Subcutaneous adipose tissue (tissue), 4 donors: ENCODE data around the gene PPP2R5C. TPM values are rescaled to one million over a fixed set of nuclear protein-coding genes. Genes with fewer than 3 reads are reported as not detected.

Source experiments
- total RNA-seq, 4 donors: library from RNA; depleted of rRNA; stranded (reverse); fragments of >200 nt; gene quantifications; one replicate each; pipeline ENCODE4 v1.1.0, GENCODE V29; 2016
- TF ChIP-seq, protein P1 (sequence below): fragments of 450-650 bp; IDR thresholded peaks from one replicate; pipeline ENCODE4 v1.5.1; 2016; ENCODE audit warnings: low read depth, mild to moderate bottlenecking, control low read depth, antibody characterized with exemption, moderate library complexity

The PPP2R5C gene
- total RNA-seq, 4 donors from 2014 or later = 98.9 to 127 (median 102) TPM

- TF ChIP-seq, protein P1, sequence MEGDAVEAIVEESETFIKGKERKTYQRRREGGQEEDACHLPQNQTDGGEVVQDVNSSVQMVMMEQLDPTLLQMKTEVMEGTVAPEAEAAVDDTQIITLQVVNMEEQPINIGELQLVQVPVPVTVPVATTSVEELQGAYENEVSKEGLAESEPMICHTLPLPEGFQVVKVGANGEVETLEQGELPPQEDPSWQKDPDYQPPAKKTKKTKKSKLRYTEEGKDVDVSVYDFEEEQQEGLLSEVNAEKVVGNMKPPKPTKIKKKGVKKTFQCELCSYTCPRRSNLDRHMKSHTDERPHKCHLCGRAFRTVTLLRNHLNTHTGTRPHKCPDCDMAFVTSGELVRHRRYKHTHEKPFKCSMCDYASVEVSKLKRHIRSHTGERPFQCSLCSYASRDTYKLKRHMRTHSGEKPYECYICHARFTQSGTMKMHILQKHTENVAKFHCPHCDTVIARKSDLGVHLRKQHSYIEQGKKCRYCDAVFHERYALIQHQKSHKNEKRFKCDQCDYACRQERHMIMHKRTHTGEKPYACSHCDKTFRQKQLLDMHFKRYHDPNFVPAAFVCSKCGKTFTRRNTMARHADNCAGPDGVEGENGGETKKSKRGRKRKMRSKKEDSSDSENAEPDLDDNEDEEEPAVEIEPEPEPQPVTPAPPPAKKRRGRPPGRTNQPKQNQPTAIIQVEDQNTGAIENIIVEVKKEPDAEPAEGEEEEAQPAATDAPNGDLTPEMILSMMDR = no peak
These were observed 35.0 kb downstream of the PPP2R5C start for GRCh38 chr14:101796479-101796878.

GRCh38 chr14:101797856-101798255 is 36.3 kb downstream of the PPP2R5C start:
- TF ChIP-seq, protein P1 = no peak

- TF ChIP-seq, protein P1 = no peak
These were observed 46.6 kb downstream of the PPP2R5C start for GRCh38 chr14:101808020-101808641.

DNA sequence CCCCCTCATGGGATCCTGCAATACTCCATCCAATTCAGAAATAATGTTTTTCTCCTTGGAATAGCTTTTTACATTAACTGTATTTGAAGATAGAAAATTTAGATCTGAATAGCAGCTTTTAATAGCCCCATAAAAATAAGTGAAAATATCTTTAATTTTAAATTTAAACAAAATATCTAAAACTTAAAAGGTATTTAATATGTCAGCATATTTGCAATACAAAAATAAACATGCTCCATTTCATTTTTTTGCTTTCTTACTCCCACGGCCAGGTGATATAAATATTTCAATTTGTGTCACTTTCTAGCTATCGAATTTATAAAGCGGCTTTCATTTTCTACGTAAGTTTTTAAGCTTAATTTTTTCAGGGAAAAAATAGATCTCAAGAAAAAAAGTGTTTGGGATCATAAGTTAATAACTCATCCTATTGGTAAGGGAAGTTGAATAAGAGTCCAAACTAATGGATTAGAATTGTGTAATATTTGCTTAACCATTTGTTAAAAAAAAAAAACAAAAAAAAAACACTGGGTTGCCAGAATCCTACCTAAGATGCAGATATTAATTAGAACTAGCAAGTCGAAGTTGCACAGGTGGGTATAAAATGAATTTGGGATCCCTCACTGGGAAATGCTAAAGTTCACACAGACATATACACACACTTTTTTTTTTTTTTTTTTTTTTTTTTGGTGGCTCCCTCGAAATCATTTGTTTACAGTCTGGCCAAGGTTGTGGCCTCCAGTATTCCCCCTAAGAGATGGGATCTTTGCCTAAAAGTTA is 47.6 kb downstream of the PPP2R5C start:
- TF ChIP-seq, protein P1 = no peak

DNA sequence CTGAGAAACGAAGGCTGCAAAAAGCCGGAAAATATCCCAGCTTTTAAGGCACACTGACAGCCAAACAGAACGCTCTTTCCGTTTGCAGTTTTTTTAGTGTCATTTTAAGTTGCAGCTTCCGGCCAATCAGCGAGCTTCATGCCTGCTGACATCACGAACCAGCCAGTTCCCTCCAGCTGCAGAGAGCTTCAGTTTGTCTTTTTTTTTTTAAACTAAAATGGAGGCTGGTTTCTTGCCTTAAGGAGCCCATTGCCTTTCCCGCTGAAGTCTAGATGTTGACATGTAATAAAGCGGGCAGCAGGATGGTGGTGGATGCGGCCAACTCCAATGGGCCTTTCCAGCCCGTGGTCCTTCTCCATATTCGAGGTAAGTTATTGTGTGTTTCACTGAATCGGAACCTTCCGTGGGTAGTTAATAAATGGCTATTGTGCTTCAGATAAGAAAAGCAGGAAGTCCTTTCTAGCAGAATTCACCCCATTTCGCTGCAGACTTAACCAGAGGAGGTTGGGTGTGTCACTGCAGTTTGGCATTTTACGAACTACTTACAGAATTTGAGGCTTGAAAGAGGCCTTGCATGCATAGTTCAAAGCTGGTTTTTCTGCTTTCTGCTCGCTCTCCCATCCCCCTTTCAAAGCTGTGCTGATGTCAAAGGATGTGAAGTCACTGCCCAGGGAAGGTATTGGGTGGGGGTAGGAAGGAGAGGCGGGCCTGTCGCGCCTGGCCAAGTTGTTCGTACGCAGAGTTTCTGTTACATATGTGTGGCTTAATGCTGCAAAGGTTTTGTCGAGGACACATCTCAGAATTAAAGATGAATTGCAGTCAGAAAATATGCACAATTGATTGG is 48.4 kb downstream of the PPP2R5C start:
- TF ChIP-seq, protein P1 = no peak

- TF ChIP-seq, protein P1 = no peak
These were observed 49.5 kb downstream of the PPP2R5C start for GRCh38 chr14:101810897-101811621.
